ENCODE data around the gene RFTN1.

The RFTN1 gene

GRCh38 chr3:16295298-16295890 lies 218.1 kb downstream of the RFTN1 start:
- no peak for DNase-seq

GRCh38 chr3:16294844-16295243 lies 218.7 kb downstream of the RFTN1 start:
- no peak for DNase-seq

DNA sequence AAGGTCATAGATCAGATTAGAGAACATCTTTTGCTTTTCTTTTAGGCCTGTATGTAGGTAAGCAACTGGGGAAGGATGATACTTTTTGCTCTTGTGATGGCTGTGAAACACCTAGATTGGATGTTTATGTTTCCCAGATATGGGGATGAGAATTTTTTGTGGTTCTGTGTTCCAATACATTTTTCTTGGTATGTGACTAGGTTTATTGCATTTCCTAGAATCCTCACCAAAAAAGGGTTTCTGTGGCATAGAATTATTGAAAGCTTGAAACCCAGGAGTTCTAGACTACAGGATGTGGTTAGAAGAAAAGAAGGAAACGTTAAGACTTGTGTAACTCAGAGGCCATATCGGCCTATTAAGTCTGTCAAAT lies 222.7 kb downstream of the RFTN1 start:
- no peak for DNase-seq

DNA sequence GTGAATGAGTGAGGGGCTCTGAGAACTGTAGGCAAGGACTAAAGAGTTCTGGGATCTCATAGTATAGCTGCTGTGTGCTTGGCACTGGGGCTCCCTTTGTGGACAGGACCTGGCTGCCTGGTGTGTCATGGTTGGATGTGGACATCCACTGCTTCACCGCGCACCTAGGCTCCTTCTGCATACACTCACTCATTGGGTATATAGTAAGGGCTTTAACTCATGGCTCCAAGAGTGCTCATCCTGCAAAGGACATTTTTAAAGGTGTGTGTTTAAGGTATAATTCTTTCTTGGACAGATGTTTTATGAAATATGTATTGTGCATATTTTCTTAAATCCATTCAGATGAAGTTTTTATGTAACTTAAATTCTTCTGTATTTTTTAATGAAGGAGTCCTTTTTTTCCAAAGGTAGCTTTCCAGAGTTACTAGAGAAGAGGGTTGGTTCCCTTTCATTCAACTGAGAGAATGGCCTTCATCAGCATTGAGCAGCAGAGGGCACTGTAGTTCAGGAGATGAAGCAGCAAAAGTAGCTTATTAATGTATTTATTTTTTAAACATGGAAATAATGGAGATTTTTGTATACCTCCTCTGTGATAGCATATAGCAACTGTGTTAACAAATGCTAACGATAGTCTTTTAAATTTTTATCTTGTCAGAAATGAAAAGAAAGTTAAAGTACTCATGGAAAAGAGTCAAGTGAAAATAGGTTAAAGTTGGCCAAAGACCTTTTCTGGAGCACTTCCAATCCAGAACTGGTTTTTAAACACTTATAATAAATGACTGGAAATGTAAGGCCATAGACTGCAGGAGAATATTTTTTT lies 223.3 kb downstream of the RFTN1 start:
- peak; percentile 39 for DNase-seq

- DNase-seq = no peak
Observed at GRCh38 chr3:16289144-16289889, 224.2 kb downstream of the RFTN1 start.

DNA sequence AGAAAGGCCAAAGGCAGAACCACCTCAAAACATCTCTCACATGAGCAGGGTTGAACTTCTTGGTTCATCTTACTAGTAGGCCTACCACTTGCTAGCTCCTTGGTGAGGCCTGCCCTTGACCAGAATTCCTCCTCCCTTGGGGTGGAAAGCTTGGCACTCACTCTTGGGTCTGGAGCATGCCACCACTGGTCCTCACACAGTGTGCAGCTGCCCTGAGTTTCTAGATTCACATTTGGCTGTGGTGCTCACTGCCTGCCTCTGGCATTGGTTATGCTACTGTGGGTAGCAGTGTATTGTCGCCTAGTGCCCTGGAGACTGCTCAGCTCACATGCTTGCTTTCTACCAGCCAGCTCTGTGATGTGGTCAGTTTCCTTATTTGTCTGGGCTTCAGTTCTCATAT lies 224.8 kb downstream of the RFTN1 start:
- no peak for DNase-seq

DNA sequence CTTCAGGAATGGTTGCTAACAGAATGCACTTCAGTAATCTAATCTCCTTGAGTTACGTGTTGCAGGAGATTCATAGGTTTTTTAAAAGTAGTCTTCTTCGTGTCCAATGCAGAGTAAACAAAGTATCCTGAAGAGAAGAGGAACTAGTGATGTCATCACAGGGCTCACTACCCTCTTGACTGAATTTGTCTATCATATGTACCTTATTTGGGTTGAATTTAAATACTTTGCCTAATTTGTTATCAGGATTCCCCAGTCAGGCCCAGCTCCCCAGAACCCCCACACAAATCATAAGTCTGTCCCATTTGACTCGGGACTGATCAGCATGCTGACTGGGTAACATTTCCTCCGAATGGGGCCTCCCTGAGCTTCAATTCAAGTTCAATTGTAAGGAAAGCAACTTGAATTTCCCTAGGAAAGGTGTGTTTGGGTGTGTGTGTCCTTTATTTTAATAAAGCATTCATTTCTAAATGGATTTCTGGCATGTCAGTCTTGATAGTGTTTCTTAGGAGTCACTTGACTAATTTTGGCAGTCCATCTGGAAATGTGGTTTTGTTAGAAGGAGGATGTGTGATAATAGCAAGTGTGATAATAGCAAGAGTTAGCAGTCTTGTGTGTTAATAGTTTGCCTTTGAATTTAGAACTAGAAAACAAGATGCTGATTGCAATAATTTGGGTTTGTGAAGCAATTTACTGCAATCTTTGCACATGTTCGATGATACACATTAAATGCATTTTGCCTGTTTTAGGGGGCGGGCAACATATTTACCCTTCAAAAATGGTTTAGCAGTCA lies 226.6 kb downstream of the RFTN1 start:
- no peak for DNase-seq

- DNase-seq = no peak
Observed at GRCh38 chr3:16286161-16286560, 227.3 kb downstream of the RFTN1 start.

DNA sequence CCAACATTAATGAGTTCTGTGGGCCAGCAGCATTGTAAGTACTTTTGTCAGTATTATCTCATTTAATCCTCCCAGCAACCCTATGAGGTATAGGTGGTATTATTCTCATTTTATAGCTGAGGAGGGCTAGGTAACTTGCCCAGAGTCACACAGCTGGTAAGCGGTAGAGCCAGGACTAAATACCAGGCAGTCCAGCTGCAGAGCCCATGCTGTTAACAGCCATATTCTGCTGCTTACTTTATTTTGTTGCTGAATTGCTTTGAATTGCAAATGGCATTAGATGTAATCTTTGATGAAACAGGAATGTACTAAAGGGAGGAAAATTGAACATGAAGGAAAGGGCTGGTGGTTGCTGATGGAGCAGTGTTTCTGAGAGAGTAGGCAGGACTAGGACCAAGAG lies 228.9 kb downstream of the RFTN1 start:
- no peak for DNase-seq

DNA sequence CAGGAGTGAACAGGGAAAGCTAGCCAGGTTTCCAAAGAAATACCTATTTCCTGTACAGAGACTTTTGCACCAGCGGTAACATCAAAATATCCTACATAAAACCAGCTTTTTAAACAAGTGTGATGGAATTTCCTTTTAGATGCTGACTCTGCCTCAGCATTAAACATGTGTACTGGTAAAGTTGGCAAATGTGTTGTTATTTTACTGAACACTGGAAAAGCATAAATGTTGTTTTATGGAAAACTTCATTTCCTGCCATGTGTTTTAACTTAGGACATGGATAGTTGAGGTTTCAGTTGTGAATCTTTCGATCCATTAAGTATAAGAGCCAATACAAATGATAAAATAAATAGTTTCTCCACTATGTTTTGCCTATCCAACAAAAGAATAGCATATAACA lies 232.8 kb downstream of the RFTN1 start:
- DNase-seq = no peak

DNA sequence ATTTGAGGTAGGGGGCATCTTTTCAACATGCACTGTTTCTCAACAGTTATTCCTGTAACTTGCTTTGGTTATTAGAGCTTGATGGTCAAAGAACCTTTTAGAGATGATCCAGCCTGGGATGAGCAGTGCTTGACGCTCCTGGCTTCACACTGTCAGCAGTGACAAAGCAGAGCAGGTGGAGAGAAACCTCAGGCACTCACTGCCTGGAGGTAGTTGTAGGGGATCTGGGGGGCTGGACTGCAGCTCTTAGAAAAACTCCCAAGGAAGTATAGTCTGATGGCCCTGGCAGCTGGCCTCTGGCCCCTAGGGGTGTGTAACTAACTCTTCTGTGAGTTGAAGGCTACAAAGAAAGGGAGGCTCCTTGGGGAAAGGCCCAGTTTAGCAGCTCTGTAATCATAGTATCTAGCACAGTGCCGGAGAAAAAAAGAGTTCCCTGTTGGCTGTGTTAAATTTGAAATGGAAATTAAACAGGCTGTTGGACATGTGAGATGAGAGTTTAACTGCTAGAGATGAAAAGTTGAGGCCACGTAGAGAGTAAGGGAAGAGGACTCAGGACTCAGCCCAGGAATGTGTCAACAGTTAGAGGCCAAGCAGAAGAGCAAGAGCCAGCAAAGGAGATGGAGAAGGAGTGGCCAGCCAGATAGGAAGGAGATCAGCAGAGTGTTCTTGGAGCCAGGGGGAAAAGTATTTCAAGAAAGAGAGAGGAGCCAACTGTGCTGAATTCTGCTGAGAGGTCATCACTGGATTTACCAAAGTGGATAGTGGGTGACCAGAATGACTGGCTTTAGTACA lies 234.3 kb downstream of the RFTN1 start:
- no peak for DNase-seq

DNA sequence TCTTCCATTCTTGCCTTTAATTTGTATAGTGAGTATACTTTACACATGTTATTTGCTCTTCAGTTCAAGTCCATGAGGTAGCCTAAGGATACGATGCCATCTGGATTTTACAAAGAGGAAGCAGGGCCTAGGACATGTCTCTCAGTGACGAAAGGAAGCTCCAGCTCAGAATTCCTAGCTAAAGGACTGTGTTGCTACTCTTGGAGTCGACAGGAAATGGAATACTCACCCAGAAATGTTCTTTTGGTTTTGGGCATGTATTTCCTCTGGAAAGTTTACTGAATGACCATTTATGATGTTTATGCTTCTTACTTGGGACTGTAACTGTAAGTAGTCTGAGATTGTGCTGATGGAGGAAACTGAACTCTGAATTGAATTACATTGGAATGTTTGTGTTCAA lies 236.0 kb downstream of the RFTN1 start:
- DNase-seq = no peak

DNA sequence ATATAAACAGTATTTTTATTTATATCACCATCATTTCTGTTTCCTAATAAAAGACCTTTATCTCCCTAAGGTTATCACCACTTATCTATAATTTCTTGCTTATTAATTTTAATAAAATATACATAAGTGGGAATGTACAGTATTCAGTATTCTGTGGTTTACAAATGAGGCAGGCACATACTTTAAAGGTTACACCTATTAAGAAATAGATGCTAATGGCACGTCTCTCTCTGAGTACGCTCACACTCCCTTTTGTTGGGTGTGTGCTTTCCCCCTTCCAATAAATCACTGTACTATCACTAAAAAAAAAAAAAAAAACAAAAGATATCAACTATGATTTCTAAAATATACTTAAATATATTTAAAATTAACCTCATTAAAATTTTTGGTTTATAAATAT lies 239.6 kb downstream of the RFTN1 start:
- DNase-seq = no peak

DNA sequence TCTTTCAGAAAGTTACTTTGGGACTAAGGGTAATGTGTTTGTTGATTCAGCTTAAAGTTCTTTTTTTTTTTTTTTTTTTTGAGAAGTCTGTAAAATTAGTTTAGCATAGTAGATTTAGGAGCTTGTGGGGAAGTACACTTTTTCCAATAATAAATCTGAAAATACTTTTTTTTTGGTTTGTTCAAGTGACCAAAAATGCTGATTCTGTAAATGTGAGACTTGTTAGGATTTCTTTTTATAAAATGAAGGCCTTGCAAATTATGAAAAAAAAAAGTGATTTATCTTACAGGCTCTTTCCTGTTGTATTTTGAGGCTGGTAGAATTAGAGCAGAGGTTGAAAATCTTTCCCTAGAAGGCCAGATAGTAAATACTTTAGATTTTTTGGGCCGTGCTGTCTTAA lies 240.9 kb downstream of the RFTN1 start:
- DNase-seq = no peak

- DNase-seq = no peak
Observed at GRCh38 chr3:16270855-16271254, 242.6 kb downstream of the RFTN1 start.

DNA sequence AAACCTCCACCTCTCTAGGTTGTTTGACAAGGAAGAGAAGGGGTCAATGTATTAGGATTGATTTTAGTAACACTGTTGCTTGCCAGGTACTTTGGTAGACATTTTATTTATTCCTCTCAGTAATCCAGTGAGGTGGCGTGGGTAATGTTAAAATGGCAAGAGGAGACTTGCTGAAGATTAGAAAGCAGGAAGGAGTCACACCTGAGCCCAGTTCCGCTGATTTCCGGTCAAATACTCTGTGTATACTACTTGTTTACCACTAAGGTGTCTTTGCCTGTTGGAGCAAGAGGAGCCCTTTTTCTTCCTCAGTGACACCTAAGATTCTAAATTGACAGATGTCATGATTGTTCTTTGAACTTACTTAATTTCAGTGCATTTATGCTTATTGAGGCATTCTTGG lies 246.8 kb downstream of the RFTN1 start:
- DNase-seq = no peak
